AG04450 (cell line): ENCODE data around the gene TBX2. TPM values are rescaled to one million over a fixed set of nuclear protein-coding genes. Genes with fewer than 3 reads are reported as not detected.

Experiments used
- CTCF ChIA-PET: fragments of 300-600, 350-600 bp; formaldehyde crosslinking; extraction: SDS; loops from one replicate; lab custom pipeline; 2022; ENCODE audit warnings: antibody characterized with exemption, inconsistent platforms; lab: Charles Lee
- POLR2A ChIA-PET: fragments of 350-600 bp; formaldehyde crosslinking; extraction: SDS; loops from one replicate; lab custom pipeline; 2021; ENCODE audit warnings: antibody characterized with exemption, inconsistent platforms; lab: Yijun Ruan, JAX
- DNase-seq: peaks from one replicate; pipeline ENCODE4 v3.0.0-alpha.2; 2011; ENCODE audit warnings: low read depth, low spot score
- H3K27ac ChIP-seq: one replicate; pipeline ENCODE4 v1.5.1; 2012; ENCODE audit warnings: low read depth, low read length, control low read depth
- H3K27me3 ChIP-seq: one replicate; pipeline ENCODE4 v1.6.0; 2012; ENCODE audit warnings: low read length; ENCODE audit not compliant: control insufficient read depth, insufficient read depth
- H3K4me3 ChIP-seq: 2 replicates; pipeline ENCODE4 v1.5.1; 2011; ENCODE audit warnings: mild to moderate bottlenecking, low read depth, low read length, control low read depth
- H3K9me3 ChIP-seq: 2 replicates; pipeline ENCODE4 v1.5.1; 2012; ENCODE audit warnings: low read length; ENCODE audit not compliant: control insufficient read depth, insufficient read depth
- polyA plus RNA-seq: library from polyadenylated mRNA; depleted of rRNA; stranded (reverse); fragments of >200 nt; gene quantifications from 2 replicates; pipeline ENCODE4 v1.2.3, GENCODE V29; 2011
- TF ChIP-seq, protein P1 (sequence below): IDR thresholded peaks from 2 replicates; pipeline ENCODE4 v1.5.1; 2011; ENCODE audit warnings: low read depth, low read length, control low read depth, inconsistent platforms

The TBX2 gene
- polyA plus RNA-seq, 1 experiment = 18.3 TPM

DNA sequence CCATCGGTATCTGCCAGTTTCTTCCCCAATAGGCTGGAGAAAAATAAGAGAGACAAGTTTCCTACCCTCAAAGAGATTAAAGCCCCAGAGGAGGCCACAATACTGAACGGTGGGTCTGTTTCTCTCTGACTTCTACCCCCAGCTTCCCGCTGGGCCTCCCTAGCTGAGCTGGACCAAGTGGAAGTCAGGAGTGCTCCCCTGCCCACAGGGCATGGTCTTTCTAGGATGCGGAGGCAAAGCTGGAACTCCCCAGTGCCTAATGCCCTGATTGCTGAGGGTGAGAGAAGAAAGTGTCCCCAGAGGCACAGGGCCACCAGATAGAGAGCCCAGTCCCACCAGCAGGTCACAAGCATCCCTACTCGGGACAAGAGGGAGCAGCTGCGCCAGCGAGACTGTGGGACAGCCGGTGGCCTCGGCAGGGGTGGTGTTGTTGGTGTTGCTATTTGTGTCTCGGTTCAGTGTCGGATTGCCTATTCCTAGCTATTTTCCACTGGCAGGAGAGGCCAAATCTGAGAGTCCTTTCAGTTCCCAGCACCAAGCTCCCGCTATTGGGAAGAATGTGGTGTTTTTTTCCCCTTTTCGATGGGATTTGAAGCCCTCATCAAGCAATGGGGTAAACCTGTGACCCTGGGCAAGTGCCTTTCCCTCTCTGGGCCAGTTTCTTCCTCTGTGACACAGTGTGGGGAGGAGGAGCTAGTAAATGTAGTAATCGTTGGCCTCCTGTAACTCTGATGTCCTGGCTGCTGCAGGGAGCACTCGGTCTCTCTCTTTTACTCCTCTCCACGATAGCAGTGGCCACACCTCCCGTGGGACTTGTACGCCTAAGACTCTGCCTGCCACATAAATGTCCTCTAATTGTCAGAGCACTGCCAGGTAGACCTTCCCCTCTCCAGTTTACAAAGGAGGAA, 22.5 kb upstream of the TBX2 start:
- ChIA-PET POLR2A (no interaction called here), CTCF (interaction anchor here (0.5 to 0.6 kb wide), 2 partner anchors 18 to 236 kb away, joined by 3 read pairs; no protein-coding TSS in a partner anchor)
- no peaks in the 10 kb centered on the region; the same call in 1 of the 2 replicates for H3K9me3 ChIP-seq
- no peak overlapping the region for H3K27ac ChIP-seq
- no peak for DNase-seq
- TF ChIP-seq, protein P1, sequence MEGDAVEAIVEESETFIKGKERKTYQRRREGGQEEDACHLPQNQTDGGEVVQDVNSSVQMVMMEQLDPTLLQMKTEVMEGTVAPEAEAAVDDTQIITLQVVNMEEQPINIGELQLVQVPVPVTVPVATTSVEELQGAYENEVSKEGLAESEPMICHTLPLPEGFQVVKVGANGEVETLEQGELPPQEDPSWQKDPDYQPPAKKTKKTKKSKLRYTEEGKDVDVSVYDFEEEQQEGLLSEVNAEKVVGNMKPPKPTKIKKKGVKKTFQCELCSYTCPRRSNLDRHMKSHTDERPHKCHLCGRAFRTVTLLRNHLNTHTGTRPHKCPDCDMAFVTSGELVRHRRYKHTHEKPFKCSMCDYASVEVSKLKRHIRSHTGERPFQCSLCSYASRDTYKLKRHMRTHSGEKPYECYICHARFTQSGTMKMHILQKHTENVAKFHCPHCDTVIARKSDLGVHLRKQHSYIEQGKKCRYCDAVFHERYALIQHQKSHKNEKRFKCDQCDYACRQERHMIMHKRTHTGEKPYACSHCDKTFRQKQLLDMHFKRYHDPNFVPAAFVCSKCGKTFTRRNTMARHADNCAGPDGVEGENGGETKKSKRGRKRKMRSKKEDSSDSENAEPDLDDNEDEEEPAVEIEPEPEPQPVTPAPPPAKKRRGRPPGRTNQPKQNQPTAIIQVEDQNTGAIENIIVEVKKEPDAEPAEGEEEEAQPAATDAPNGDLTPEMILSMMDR = no peak
- no peak overlapping the region for H3K4me3 ChIP-seq
- no peaks in the 10 kb centered on the region for H3K27me3 ChIP-seq

DNA sequence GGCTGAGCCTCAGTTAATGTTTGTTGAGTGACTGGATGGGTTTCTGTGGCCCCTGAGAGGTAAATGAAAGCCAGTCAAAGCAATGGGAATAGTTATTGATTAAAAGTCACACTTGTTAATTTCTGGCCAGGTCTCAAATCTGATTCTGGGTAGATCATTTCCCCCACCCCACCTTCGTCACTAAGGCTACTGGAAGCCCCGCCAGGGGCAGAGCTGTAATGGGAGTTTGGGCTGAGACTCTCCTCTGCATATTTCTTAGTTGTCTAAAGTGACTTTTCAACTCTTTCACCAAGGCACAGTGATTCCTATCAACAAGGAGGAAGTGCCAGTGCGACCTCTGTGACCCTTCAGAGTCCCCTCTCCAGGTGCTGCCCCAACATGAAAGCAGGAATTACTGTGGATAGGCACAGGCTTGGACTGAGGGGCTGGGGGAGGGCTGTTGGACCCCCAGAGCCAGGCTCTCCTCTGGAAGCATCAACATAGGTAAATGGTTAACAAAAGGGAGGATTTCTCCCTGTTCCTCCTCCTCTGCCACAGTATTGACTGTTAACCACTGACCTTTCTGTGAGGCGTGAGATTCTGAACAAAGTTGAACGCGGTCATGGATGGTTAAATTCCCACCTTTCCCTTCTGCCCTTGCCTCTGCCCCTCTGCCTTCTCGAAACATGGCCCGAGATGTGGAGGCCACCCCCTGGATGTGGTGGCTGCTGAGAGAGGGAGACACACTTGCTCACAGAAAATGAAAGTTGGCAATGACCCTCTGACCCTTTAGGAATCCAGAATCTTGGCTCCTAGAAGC, 20.8 kb upstream of the TBX2 start:
- Histone ChIP-seq H3K27ac (no peak overlapping the region), H3K27me3 (no peaks in the 10 kb centered on the region), H3K4me3 (no peak overlapping the region), H3K9me3 (no peaks in the 10 kb centered on the region; the same call in 1 of the 2 replicates)
- ChIA-PET POLR2A (no interaction called here), CTCF (interaction anchor here (3.1 kb wide), 1 partner anchor 11 kb away, joined by 16 read pairs; no protein-coding TSS in a partner anchor)
- no peak for DNase-seq
- TF ChIP-seq, protein P1 = no peak

DNA sequence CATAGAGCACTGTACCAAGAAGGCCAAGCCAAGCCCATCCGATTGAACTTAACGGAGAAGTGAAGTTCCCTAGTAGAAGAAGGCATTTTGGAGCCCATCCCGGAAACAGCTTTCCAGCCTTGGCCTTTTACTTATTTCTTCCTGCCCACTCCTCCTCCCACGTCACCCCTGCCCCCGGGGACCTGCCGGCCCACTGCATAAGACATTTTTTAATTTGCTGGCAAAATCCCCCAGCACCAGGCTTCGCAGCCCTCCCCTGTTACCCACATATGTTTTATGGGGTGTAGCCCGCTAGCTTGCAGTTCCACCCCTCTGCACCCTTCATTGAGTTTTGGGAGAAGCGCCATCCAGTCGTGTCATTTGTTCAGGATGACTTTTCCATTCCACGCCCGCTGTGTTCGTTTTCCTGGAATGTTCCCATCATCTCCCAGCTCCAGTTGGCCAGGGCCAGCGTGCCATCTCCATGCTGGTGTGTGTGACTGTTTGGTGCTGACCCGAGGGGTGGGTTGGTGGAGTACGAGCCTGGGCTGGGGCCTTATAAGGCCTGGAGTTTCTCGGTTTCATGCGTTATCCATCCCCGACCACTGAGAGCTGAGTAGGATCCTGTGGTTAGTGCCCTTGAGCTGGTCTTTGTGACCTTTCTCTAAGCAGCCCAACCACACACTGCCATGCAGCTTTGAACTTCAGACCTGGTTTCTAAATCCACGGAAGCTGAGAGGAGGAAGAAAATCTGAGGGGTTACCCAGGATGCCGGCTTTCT, 20.0 kb upstream of the TBX2 start:
- no peak for DNase-seq
- Histone ChIP-seq H3K27me3 (no peaks in the 10 kb centered on the region), H3K27ac (no peak overlapping the region), H3K9me3 (no peaks in the 10 kb centered on the region; the same call in 1 of the 2 replicates), H3K4me3 (no peak overlapping the region)
- ChIA-PET CTCF (interaction anchor here (3.1 kb wide), 1 partner anchor 10 kb away, joined by 16 read pairs; no protein-coding TSS in a partner anchor), POLR2A (interaction anchor here (0.5 to 0.7 kb wide), 2 partner anchors 15 to 19 kb away, joined by 3 to 4 read pairs; no protein-coding TSS in a partner anchor)
- TF ChIP-seq, protein P1 = no peak

DNA sequence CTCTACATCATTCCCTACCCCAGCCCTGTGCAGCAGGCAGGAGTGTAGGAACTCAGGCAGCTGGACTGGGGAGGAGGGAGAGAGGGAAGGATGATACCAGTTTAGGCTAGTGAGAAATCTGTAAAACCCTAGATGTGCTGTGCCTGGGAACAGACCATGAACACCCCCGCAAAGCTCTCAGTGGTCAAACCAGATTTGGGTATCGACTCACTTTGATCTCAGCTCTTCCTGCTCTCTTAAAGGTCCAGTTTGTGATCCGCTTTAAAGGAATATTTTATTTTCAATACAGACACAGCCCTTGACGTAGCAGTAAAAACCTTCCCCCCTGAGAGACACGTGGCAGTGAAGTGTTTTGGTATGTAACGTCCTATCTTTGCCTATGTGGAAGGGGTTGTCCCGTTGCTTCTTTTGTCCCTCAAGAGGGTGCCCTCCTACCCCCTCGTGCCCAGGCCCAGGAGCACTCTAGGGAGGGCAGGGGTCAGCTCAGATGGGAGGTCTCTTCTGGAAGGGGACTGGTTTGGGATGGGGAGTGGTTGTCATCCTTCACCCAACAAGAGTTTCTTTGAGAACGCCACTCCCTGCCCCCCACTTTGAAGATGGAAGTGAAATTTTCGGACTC, 19.3 kb upstream of the TBX2 start:
- no peaks in the 10 kb centered on the region for H3K27me3 ChIP-seq
- no peak for DNase-seq
- H3K9me3 ChIP-seq = no peaks in the 10 kb centered on the region; the same call in 1 of the 2 replicates
- no peak overlapping the region for H3K4me3 ChIP-seq
- POLR2A ChIA-PET = interaction anchor here (0.5 to 0.7 kb wide), 2 partner anchors 15 to 20 kb away, joined by 3 to 4 read pairs; no protein-coding TSS in a partner anchor
- CTCF ChIA-PET = interaction anchor here (3.1 kb wide), 1 partner anchor 10 kb away, joined by 16 read pairs; no protein-coding TSS in a partner anchor
- H3K27ac ChIP-seq = no peak overlapping the region
- TF ChIP-seq, protein P1 = no peak
